Right lobe of liver (tissue), 6 donors: ENCODE measurements around the gene DCST2. TPM values are rescaled to one million over a fixed set of nuclear protein-coding genes. Genes with fewer than 3 reads are reported as not detected.
A peak's percentile ranks its signal among the peaks of the same experiment; 100 is the strongest.

Source experiments
- ATAC-seq, 4 donors: fragments of 200-7000 bp; cut with Tn5 transposase; one replicate each; pipeline ENCODE4 v1.9.1; 2020; ENCODE audit warnings: mild to moderate bottlenecking in 4 of 4, moderate library complexity in 4 of 4
- DNase-seq, 3 donors: peaks; one replicate each; pipeline ENCODE4 v3.0.0-alpha.2; 2020
- H3K27ac ChIP-seq, 3 donors: fragments of 200-600 bp; one replicate each; pipeline ENCODE4 v1.8.0; 2022
- H3K27me3 ChIP-seq, 2 donors: fragments of 200-600 bp; one replicate each; pipeline ENCODE4 v1.8.0; 2022
- H3K36me3 ChIP-seq, 4 donors: fragments of 200-600 bp; sonication (generic) in 1 of 4; one replicate each; pipeline versions ENCODE4 v1.5.1 to v1.8.0; 2017 to 2022; ENCODE audit warnings: control low read depth in 1 of 4
- H3K4me1 ChIP-seq, 4 donors: fragments of 200-600 bp; sonication (generic) in 1 of 4; one replicate each; pipeline versions ENCODE4 v1.5.1 to v1.8.0; 2017 to 2022; ENCODE audit warnings: control low read depth in 1 of 4
- H3K4me3 ChIP-seq, 3 donors: fragments of 200-600 bp; one replicate each; pipeline ENCODE4 v1.8.0; 2022
- H3K9me3 ChIP-seq, 4 donors: fragments of 200-600 bp; sonication (generic) in 1 of 4; one replicate each; pipeline versions ENCODE4 v1.5.1 to v1.8.0; 2017 to 2022; ENCODE audit warnings: control low read depth in 1 of 4
- CTCF ChIP-seq, 4 donors: fragments of 200-600 bp in 3 of 4; fragments of 450-650 bp in 1 of 4; IDR thresholded peaks; one replicate each; pipeline versions ENCODE4 v1.5.1 to v1.8.0; 2016 to 2022; ENCODE audit warnings: antibody characterized with exemption in 4 of 4, mild to moderate bottlenecking in 2 of 4
- POLR2A ChIP-seq: fragments of 450-650 bp; IDR thresholded peaks from one replicate; pipeline ENCODE4 v1.6.1; 2017; ENCODE audit warnings: antibody characterized with exemption, mild to moderate bottlenecking
- WGBS: methylation state at CpG from one replicate; pipeline ENCODE4 v1.1.6; 2018; ENCODE audit warnings: low coverage, low lambda C conversion rate; ENCODE audit not compliant: insufficient coverage; ENCODE audit errors: missing lambda C conversion rate; 5-methylcytosine and 5-hydroxymethylcytosine counted together
- intact Hi-C, 2 donors: fragments of 100-400 bp; cut with DNase I; formaldehyde crosslinking; loops; one replicate each; pipeline versions ENCODE4 v1.11.2 to v1.14.1; 2022
- total RNA-seq, 6 experiments: library from RNA; depleted of rRNA in 2 of 6; stranded (reverse); fragments of >200 nt in 2 of 6; fragmentation: NEBNext Ultra II Directional in 3 of 6; extraction: Animal tissue kit (Norgen Biotek cat#: 25700) in 3 of 6; gene quantifications; one replicate each; pipeline versions ENCODE4 v1.1.0 to v1.2.4, GENCODE V29; 2016 to 2023
- donor health status: DM: no; HTN: yes; CAD: no.
- donor health status: DM: no; HTN: no; CAD: no.
- donor health status: DM: no; HTN: no; CAD: no.
- donor health status: DM: no; HTN: yes; CAD: no.
- donor health status: DM: no; HTN: yes; CAD: no.

The DCST2 gene
- total RNA-seq, 6 experiments from 2014 or later = 0.72 to 1.4 (median 0.81) TPM; not detected in 1

GRCh38 chr1:155057104-155057503, 23.5 kb upstream of the DCST2 start:
- no peak for ATAC-seq
- no peak for DNase-seq
- WGBS = no CpG with 5 or more reads among the region's 8 CpGs
- no peak overlapping the region for H3K4me3 ChIP-seq
- intact Hi-C loops = loop anchor here (10.0 kb wide), 2 partner anchors 72 to 102 kb away; partner anchors contain the start of genes FLAD1 (in 1 of the 2) and PBXIP1 (in 1 of the 2)
- TF ChIP-seq POLR2A (no peak), CTCF (IDR thresholded peaks at IDR 0.05) (no peak)
- H3K4me1 ChIP-seq = peaks cover 0 to 8% (median under 1%) of the 10 kb centered on the region in 4 donors
- H3K27ac ChIP-seq = no peak overlapping the region
- H3K9me3 ChIP-seq = no peaks in the 10 kb centered on the region
- peaks cover 0 to 14% (median 2%) of the 10 kb centered on the region in 4 donors for H3K36me3 ChIP-seq
- no peaks in the 10 kb centered on the region for H3K27me3 ChIP-seq

GRCh38 chr1:155053531-155054105, 20.0 kb upstream of the DCST2 start:
- TF ChIP-seq CTCF (IDR thresholded peaks at IDR 0.05) (no peak), POLR2A (no peak)
- ATAC-seq (no peak), DNase-seq (no peak)
- H3K27ac ChIP-seq = no peak overlapping the region
- H3K4me3 ChIP-seq = no peak overlapping the region
- no peaks in the 10 kb centered on the region for H3K27me3 ChIP-seq
- intact Hi-C loops = loop anchor here (10.0 kb wide), 2 partner anchors 69 to 99 kb away; partner anchors contain the start of genes FLAD1 (in 1 of the 2) and PBXIP1 (in 1 of the 2)
- WGBS = 81% methylated on average over 4 of the region's 7 CpGs
- H3K4me1 ChIP-seq = peaks cover 0 to 16% (median 6%) of the 10 kb centered on the region in 4 donors
- no peaks in the 10 kb centered on the region for H3K9me3 ChIP-seq
- H3K36me3 ChIP-seq = peaks cover 0 to 14% (median 2%) of the 10 kb centered on the region in 4 donors

GRCh38 chr1:155052439-155053395, 19.1 kb upstream of the DCST2 start:
- Histone ChIP-seq H3K36me3 (peaks cover 0 to 7% (median 2%) of the 10 kb centered on the region in 4 donors), H3K9me3 (no peaks in the 10 kb centered on the region), H3K27me3 (no peaks in the 10 kb centered on the region), H3K27ac (no peak overlapping the region), H3K4me3 (peak overlapping the region; percentile 69 to 74 (median 70)), H3K4me1 (peaks cover 0 to 22% (median 10%) of the 10 kb centered on the region in 4 donors)
- intact Hi-C loops = loop anchor here (10.0 kb wide), 2 partner anchors 68 to 98 kb away; partner anchors contain the start of genes FLAD1 (in 1 of the 2) and PBXIP1 (in 1 of the 2)
- no peak for ATAC-seq
- TF ChIP-seq CTCF (IDR thresholded peaks at IDR 0.05) (peak in 1 of 4 donors; percentile 18), POLR2A (no peak)
- DNase-seq = no peak
- 42% methylated on average over 6 of the region's 12 CpGs for WGBS

- peak overlapping the region; percentile 16 to 60 (median 57) for H3K27ac ChIP-seq
- intact Hi-C loops = loop anchor here (10.0 kb wide), 2 partner anchors 67 to 97 kb away; partner anchors contain the start of genes FLAD1 (in 1 of the 2) and PBXIP1 (in 1 of the 2)
- 0% methylated on average over 20 of the region's 27 CpGs for WGBS
- no peaks in the 10 kb centered on the region for H3K27me3 ChIP-seq
- H3K36me3 ChIP-seq = peaks cover 0 to 5% (median 0%) of the 10 kb centered on the region in 4 donors
- DNase-seq (peak; percentile 54 to 70 (median 68)), ATAC-seq (peak; percentile 3 to 13 (median 10))
- H3K9me3 ChIP-seq = no peaks in the 10 kb centered on the region
- no peak for TF ChIP-seq CTCF (IDR thresholded peaks at IDR 0.05)
- TF ChIP-seq POLR2A = no peak
- H3K4me3 ChIP-seq = peak overlapping the region; percentile 69 to 74 (median 70)
- H3K4me1 ChIP-seq = peaks cover 0 to 22% (median 10%) of the 10 kb centered on the region in 4 donors
Measured at GRCh38 chr1:155051777-155052398, 18.3 kb upstream of the DCST2 start.
